GM12878 (cell line): ENCODE measurements around the gene PRKAG2. TPM values are rescaled to one million over a fixed set of nuclear protein-coding genes. Genes with fewer than 3 reads are reported as not detected.

ENCODE experiments used
- ATAC-seq: fragments of 200-7000 bp; cut with Tn5 transposase; 3 replicates; pipeline ENCODE4 v1.9.1; 2020; ENCODE audit warnings: mild to moderate bottlenecking, moderate library complexity
- BruUV-seq: library from RNA; stranded (reverse); fragments of 400-500 nt; replicated peaks from 2 replicates; lab custom pipeline; 2021; lab: Mats Ljungman, UMichigan
- CTCF ChIA-PET: fragments of 300-600 bp; sonication (Branson Sonifier 250); formaldehyde crosslinking; extraction: SDS; loops from one replicate; lab custom pipeline; 2021; ENCODE audit warnings: inconsistent platforms; lab: Yijun Ruan, JAX
- POLR2A ChIA-PET: fragments of 350-600 bp; formaldehyde crosslinking; extraction: SDS; loops from one replicate; lab custom pipeline; 2021; ENCODE audit warnings: inconsistent platforms; lab: Charles Lee
- RAD21 ChIA-PET: fragments of 300-600 bp; sonication (Branson Sonifier 250); formaldehyde crosslinking; loops from one replicate; lab custom pipeline; 2023; ENCODE audit warnings: antibody characterized with exemption; ENCODE audit not compliant: unreplicated experiment; lab: Charles Lee
- SMC1A ChIA-PET: fragments of 300-600 bp; sonication (Branson Sonifier 250); formaldehyde crosslinking; loops from one replicate; lab custom pipeline; 2023; ENCODE audit not compliant: unreplicated experiment, uncharacterized antibody; lab: Charles Lee
- DNase-seq: peaks from one replicate; pipeline ENCODE4 v3.0.0-alpha.2; 2011; ENCODE audit warnings: low read depth, low spot score
- FAIRE-seq: peaks from 3 replicates; lab custom pipeline; 2011; peaks lifted over from hg19 to GRCh38; lab: Jason Lieb, UNC
- H2AFZ ChIP-seq: 2 replicates; pipeline ENCODE4 v1.6.0; 2011; ENCODE audit warnings: low read depth, low read length, control low read depth; ENCODE audit not compliant: control insufficient read depth
- H3K27ac ChIP-seq: 2 replicates; pipeline ENCODE4 v1.5.1; 2011; ENCODE audit warnings: control low read depth; ENCODE audit not compliant: control insufficient read depth, insufficient read depth
- H3K27me3 ChIP-seq, 2 experiments: replicated peaks in 1 of 2; 2 replicates each; pipeline versions ENCODE4 v1.6.0 to v1.6.1; 2011; ENCODE audit warnings: low read length in 1 of 2; ENCODE audit not compliant: control insufficient read depth in 2 of 2, insufficient read depth in 2 of 2
- H3K36me3 ChIP-seq, 2 experiments: 2 replicates each; pipeline ENCODE4 v1.5.1; 2011; ENCODE audit warnings: low read length in 1 of 2; ENCODE audit not compliant: control insufficient read depth in 2 of 2, insufficient read depth in 2 of 2
- H3K4me1 ChIP-seq: 2 replicates; pipeline ENCODE4 v1.6.1; 2011; ENCODE audit warnings: mild to moderate bottlenecking, low read length, moderate library complexity, mixed read lengths; ENCODE audit not compliant: control insufficient read depth, insufficient read depth
- H3K4me2 ChIP-seq: 2 replicates; pipeline ENCODE4 v1.6.0; 2011; ENCODE audit warnings: control low read depth; ENCODE audit not compliant: control insufficient read depth, insufficient read depth
- H3K4me3 ChIP-seq: fragments of 200-600 bp; sonication (generic); 2 replicates; pipeline ENCODE4 v1.5.1; 2016
- H3K79me2 ChIP-seq: 2 replicates; pipeline ENCODE4 v1.6.0; 2011; ENCODE audit warnings: low read length; ENCODE audit not compliant: control insufficient read depth, insufficient read depth
- H3K9ac ChIP-seq: 2 replicates; pipeline ENCODE4 v1.8.0; 2011; ENCODE audit warnings: low read length, control low read depth, mixed read lengths; ENCODE audit not compliant: control insufficient read depth, insufficient read depth
- H3K9me3 ChIP-seq: replicated peaks from 3 replicates; pipeline ENCODE4 v1.5.1; 2011; ENCODE audit warnings: mild to moderate bottlenecking, low read length; ENCODE audit not compliant: control insufficient read depth, insufficient read depth
- H4K20me1 ChIP-seq: 2 replicates; pipeline ENCODE4 v1.6.0; 2011; ENCODE audit not compliant: control insufficient read depth, insufficient read depth
- ASH2L ChIP-seq: fragments of 300-600, 200-600 bp; sonication (generic); IDR thresholded peaks from 2 replicates; pipeline ENCODE4 v1.6.1; 2017; ENCODE audit warnings: low read depth, mild to moderate bottlenecking, borderline replicate concordance
- BCL11A ChIP-seq: IDR thresholded peaks from 2 replicates; pipeline ENCODE4 v1.6.1; 2011; ENCODE audit warnings: low read depth, low read length
- CHD4 ChIP-seq: fragments of 200-600 bp; sonication (generic); IDR thresholded peaks from 2 replicates; pipeline ENCODE4 v1.6.1; 2016; ENCODE audit warnings: mild to moderate bottlenecking
- EED ChIP-seq: sonication (generic); IDR thresholded peaks from 2 replicates; pipeline ENCODE4 v1.6.1; 2016; ENCODE audit warnings: antibody characterized with exemption, low read depth
- HCFC1 ChIP-seq: fragments of 150-350 bp; IDR thresholded peaks from 2 replicates; pipeline ENCODE4 v1.6.1; 2014; ENCODE audit warnings: low read length
- HDAC2 ChIP-seq: fragments of 200-600 bp; sonication (generic); IDR thresholded peaks from 2 replicates; pipeline ENCODE4 v1.6.1; 2017
- KDM1A ChIP-seq: fragments of 200-600 bp; sonication (generic); IDR thresholded peaks from 2 replicates; pipeline ENCODE4 v1.6.1; 2016; ENCODE audit warnings: borderline replicate concordance
- MEF2B ChIP-seq: fragments of 450-650 bp; IDR thresholded peaks from 2 replicates; pipeline ENCODE4 v1.6.1; 2018; ENCODE audit warnings: mild to moderate bottlenecking, moderate library complexity; ENCODE audit not compliant: partially characterized antibody, poor library complexity, severe bottlenecking
- MYC ChIP-seq: IDR thresholded peaks from 2 replicates; pipeline ENCODE4 v1.6.1; 2011; ENCODE audit warnings: mild to moderate bottlenecking, low read length, moderate library complexity, inconsistent platforms; ENCODE audit not compliant: insufficient read depth, insufficient replicate concordance, insufficient read length, severe bottlenecking
- POLR2A ChIP-seq: IDR thresholded peaks from 2 replicates; pipeline ENCODE4 v1.6.1; 2011; ENCODE audit warnings: low read depth, mild to moderate bottlenecking, low read length
- SMAD1 ChIP-seq: fragments of 450-650 bp; IDR thresholded peaks from 2 replicates; pipeline ENCODE4 v1.6.1; 2018; ENCODE audit warnings: mild to moderate bottlenecking, low read depth; ENCODE audit not compliant: partially characterized antibody
- SMAD5 ChIP-seq: IDR thresholded peaks from 2 replicates; pipeline ENCODE4 v1.6.1; 2016; ENCODE audit warnings: antibody characterized with exemption, low read depth
- ZNF207 ChIP-seq: fragments of 450-650 bp; IDR thresholded peaks from 2 replicates; pipeline ENCODE4 v1.6.1; 2014; ENCODE audit warnings: antibody characterized with exemption, mild to moderate bottlenecking, borderline replicate concordance
- WGBS: methylation state at CpG from one replicate; pipeline ENCODE4 v1.1.6; 2016; ENCODE audit warnings: low lambda C conversion rate; ENCODE audit not compliant: insufficient replicate concordance, insufficient coverage; ENCODE audit errors: missing lambda C conversion rate; 5-methylcytosine and 5-hydroxymethylcytosine counted together
- in situ Hi-C: fragments of 300-500 bp; cut with MboI; formaldehyde crosslinking; loops from 9 replicates; pipeline ENCODE4 v1.14.3; 2018; ENCODE audit warnings: mixed read lengths
- intact Hi-C: fragments of 100-400 bp; cut with micrococcal nuclease; formaldehyde crosslinking; loops from one replicate; pipeline ENCODE4 v1.14.2; 2022; ENCODE audit not compliant: unreplicated experiment
- polyA plus RNA-seq, 11 experiments: library from polyadenylated mRNA; depleted of rRNA in 4 of 11; unstranded in 6 of 11; stranded (reverse) in 5 of 11; fragments of >200 nt; fragmentation: Nextera tagmentation in 4 of 11; fragmentation: Illumina TruSeq in 1 of 11; extraction: Ambion mirVana in 4 of 11; extraction: Trizol in 1 of 11; gene quantifications; 1 replicate in 1 of 11; 2 replicates in 10 of 11; pipeline versions ENCODE4 v1.2.1 to v1.2.3, GENCODE V29; 2011 to 2016; ENCODE audit warnings: inconsistent platforms in 2 of 11, missing spikeins in 2 of 11, low read depth in 1 of 11
- total RNA-seq, 4 experiments: library from RNA; depleted of rRNA in 3 of 4; stranded (reverse); fragments of >200 nt in 3 of 4; fragmentation: Illumina TruSeq in 1 of 4; extraction: Trizol in 1 of 4; gene quantifications; 2 replicates each; pipeline versions ENCODE4 v1.2.1 to v1.2.3, GENCODE V29; 2013 to 2021
- TF ChIP-seq, protein P1 (sequence below): IDR thresholded peaks from 2 replicates; pipeline ENCODE4 v1.6.1; 2011; ENCODE audit warnings: borderline replicate concordance, low read depth, mild to moderate bottlenecking, moderate library complexity, mixed read lengths, low read length; ENCODE audit not compliant: insufficient read depth; ENCODE audit errors: extremely low read length
- TF ChIP-seq, protein P2 (sequence below): fragments of 450-650 bp; IDR thresholded peaks from 2 replicates; pipeline ENCODE4 v1.6.1; 2017; ENCODE audit warnings: borderline replicate concordance
- TF ChIP-seq, protein P3 (sequence below): fragments of 450-650 bp; IDR thresholded peaks from 2 replicates; pipeline ENCODE4 v1.6.1; 2017; ENCODE audit warnings: mild to moderate bottlenecking, moderate library complexity
- TF ChIP-seq, protein P4 (sequence below): IDR thresholded peaks from 2 replicates; pipeline ENCODE4 v1.6.1; 2012; ENCODE audit warnings: mild to moderate bottlenecking, low read depth, low read length

The PRKAG2 gene
- total and polyA plus RNA-seq, 10 of the 15 experiments (the other 5 are each of a cell fraction or from before 2014, with no cell fraction given), result 3.4 to 8.9 (median 6.8) TPM

DNA sequence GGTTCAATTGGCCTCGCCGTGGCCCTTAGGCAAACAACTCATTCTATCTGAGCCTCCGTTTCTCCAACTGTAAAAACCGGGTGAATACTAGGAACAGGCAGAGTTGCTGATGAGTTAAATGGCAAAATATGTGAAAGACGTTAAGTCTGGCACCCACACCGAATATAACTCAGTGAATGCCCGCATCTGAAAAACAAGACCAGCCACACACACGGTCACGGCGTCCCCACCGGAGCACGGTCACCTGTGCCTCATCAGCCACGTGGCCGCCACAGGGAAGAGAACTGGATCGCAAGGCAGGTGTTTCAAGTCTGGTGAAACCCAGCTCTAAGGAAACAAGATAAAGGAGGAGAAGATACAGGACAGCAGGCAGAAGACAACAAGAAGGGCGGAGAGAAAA is 20.4 kb downstream of the PRKAG2 start:
- WGBS, result 86% methylated on average over 16 of the region's 16 CpGs
- ChIA-PET POLR2A (no interaction called here), SMC1A (no interaction called here), CTCF (no interaction called here), RAD21 (no interaction called here)
- no peaks in the 10 kb centered on the region for H3K9me3 ChIP-seq
- H4K20me1 ChIP-seq, result no peaks in the 10 kb centered on the region
- H3K9ac ChIP-seq, result no peak overlapping the region
- H3K79me2 ChIP-seq, result no peaks in the 10 kb centered on the region
- no peak for FAIRE-seq
- no peak overlapping the region for H3K4me2 ChIP-seq
- intact Hi-C loops, result no loop called here
- in situ Hi-C loops, result no loop called here
- H3K36me3 ChIP-seq, result no peaks in the 10 kb centered on the region
- H3K27me3 ChIP-seq, result no peaks in the 10 kb centered on the region
- ATAC-seq, result no peak
- H3K4me1 ChIP-seq, result no peaks in the 10 kb centered on the region
- no peak overlapping the region for H3K27ac ChIP-seq
- DNase-seq, result no peak
- BruUV-seq, result no TSS peak
- no peak overlapping the region for H3K4me3 ChIP-seq
- H2AFZ ChIP-seq, result no peak overlapping the region
- no peak for TF ChIP-seq HCFC1
- no peak for TF ChIP-seq POLR2A
- TF ChIP-seq MEF2B, result no peak
- TF ChIP-seq, protein P1, sequence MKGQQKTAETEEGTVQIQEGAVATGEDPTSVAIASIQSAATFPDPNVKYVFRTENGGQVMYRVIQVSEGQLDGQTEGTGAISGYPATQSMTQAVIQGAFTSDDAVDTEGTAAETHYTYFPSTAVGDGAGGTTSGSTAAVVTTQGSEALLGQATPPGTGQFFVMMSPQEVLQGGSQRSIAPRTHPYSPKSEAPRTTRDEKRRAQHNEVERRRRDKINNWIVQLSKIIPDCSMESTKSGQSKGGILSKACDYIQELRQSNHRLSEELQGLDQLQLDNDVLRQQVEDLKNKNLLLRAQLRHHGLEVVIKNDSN, result no peak
- TF ChIP-seq SMAD1, result no peak
- no peak for TF ChIP-seq CHD4
- TF ChIP-seq HDAC2, result no peak
- no peak for TF ChIP-seq ASH2L
- TF ChIP-seq ZNF207, result no peak
- TF ChIP-seq BCL11A, result no peak
- TF ChIP-seq, protein P2, sequence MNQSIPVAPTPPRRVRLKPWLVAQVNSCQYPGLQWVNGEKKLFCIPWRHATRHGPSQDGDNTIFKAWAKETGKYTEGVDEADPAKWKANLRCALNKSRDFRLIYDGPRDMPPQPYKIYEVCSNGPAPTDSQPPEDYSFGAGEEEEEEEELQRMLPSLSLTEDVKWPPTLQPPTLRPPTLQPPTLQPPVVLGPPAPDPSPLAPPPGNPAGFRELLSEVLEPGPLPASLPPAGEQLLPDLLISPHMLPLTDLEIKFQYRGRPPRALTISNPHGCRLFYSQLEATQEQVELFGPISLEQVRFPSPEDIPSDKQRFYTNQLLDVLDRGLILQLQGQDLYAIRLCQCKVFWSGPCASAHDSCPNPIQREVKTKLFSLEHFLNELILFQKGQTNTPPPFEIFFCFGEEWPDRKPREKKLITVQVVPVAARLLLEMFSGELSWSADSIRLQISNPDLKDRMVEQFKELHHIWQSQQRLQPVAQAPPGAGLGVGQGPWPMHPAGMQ, result no peak
- no peak for TF ChIP-seq KDM1A
- TF ChIP-seq MYC, result no peak
- TF ChIP-seq, protein P3, sequence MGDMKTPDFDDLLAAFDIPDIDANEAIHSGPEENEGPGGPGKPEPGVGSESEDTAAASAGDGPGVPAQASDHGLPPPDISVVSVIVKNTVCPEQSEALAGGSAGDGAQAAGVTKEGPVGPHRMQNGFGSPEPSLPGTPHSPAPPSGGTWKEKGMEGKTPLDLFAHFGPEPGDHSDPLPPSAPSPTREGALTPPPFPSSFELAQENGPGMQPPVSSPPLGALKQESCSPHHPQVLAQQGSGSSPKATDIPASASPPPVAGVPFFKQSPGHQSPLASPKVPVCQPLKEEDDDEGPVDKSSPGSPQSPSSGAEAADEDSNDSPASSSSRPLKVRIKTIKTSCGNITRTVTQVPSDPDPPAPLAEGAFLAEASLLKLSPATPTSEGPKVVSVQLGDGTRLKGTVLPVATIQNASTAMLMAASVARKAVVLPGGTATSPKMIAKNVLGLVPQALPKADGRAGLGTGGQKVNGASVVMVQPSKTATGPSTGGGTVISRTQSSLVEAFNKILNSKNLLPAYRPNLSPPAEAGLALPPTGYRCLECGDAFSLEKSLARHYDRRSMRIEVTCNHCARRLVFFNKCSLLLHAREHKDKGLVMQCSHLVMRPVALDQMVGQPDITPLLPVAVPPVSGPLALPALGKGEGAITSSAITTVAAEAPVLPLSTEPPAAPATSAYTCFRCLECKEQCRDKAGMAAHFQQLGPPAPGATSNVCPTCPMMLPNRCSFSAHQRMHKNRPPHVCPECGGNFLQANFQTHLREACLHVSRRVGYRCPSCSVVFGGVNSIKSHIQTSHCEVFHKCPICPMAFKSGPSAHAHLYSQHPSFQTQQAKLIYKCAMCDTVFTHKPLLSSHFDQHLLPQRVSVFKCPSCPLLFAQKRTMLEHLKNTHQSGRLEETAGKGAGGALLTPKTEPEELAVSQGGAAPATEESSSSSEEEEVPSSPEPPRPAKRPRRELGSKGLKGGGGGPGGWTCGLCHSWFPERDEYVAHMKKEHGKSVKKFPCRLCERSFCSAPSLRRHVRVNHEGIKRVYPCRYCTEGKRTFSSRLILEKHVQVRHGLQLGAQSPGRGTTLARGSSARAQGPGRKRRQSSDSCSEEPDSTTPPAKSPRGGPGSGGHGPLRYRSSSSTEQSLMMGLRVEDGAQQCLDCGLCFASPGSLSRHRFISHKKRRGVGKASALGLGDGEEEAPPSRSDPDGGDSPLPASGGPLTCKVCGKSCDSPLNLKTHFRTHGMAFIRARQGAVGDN, result no peak
- no peak for TF ChIP-seq SMAD5
- TF ChIP-seq, protein P4, sequence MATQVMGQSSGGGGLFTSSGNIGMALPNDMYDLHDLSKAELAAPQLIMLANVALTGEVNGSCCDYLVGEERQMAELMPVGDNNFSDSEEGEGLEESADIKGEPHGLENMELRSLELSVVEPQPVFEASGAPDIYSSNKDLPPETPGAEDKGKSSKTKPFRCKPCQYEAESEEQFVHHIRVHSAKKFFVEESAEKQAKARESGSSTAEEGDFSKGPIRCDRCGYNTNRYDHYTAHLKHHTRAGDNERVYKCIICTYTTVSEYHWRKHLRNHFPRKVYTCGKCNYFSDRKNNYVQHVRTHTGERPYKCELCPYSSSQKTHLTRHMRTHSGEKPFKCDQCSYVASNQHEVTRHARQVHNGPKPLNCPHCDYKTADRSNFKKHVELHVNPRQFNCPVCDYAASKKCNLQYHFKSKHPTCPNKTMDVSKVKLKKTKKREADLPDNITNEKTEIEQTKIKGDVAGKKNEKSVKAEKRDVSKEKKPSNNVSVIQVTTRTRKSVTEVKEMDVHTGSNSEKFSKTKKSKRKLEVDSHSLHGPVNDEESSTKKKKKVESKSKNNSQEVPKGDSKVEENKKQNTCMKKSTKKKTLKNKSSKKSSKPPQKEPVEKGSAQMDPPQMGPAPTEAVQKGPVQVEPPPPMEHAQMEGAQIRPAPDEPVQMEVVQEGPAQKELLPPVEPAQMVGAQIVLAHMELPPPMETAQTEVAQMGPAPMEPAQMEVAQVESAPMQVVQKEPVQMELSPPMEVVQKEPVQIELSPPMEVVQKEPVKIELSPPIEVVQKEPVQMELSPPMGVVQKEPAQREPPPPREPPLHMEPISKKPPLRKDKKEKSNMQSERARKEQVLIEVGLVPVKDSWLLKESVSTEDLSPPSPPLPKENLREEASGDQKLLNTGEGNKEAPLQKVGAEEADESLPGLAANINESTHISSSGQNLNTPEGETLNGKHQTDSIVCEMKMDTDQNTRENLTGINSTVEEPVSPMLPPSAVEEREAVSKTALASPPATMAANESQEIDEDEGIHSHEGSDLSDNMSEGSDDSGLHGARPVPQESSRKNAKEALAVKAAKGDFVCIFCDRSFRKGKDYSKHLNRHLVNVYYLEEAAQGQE, result no peak
- no peak for TF ChIP-seq EED
